Neural progenitor cell (in vitro differentiated cells): ENCODE measurements around the gene UGT2B10. TPM values are rescaled to one million over a fixed set of nuclear protein-coding genes. Genes with fewer than 3 reads are reported as not detected.

Experiments
- DNase-seq: peaks from one replicate; pipeline ENCODE4 v3.0.0-alpha.2; 2016; ENCODE audit warnings: low spot score
- H2AFZ ChIP-seq: fragments of 200-600 bp; sonication (generic); replicated peaks from 2 replicates; pipeline ENCODE4 v1.6.1; 2016; ENCODE audit warnings: antibody characterized with exemption
- H3F3A ChIP-seq: fragments of 200-600 bp; sonication (generic); 2 replicates; pipeline ENCODE4 v1.6.1; 2016; ENCODE audit warnings: antibody characterized with exemption, low read depth
- H3K27ac ChIP-seq: fragments of 200-600 bp; sonication (generic); 2 replicates; pipeline ENCODE4 v1.5.1; 2016; ENCODE audit warnings: mild to moderate bottlenecking
- H3K27me3 ChIP-seq: fragments of 200-600 bp; sonication (generic); 2 replicates; pipeline ENCODE4 v1.6.1; 2016; ENCODE audit warnings: mild to moderate bottlenecking, moderate library complexity
- H3K36me3 ChIP-seq: fragments of 200-600 bp; sonication (generic); 2 replicates; pipeline ENCODE4 v1.5.1; 2016
- H3K4me1 ChIP-seq: fragments of 200-600 bp; sonication (generic); 2 replicates; pipeline ENCODE4 v1.6.1; 2016; ENCODE audit warnings: mixed run types
- H3K4me2 ChIP-seq: fragments of 200-600 bp; sonication (generic); 2 replicates; pipeline ENCODE4 v1.6.1; 2016
- H3K4me3 ChIP-seq: fragments of 200-600 bp; sonication (generic); 2 replicates; pipeline ENCODE4 v1.5.1; 2016
- H3K79me2 ChIP-seq: fragments of 200-600 bp; sonication (generic); 2 replicates; pipeline ENCODE4 v1.6.1; 2016; ENCODE audit warnings: low read depth
- H3K9ac ChIP-seq: fragments of 200-600 bp; sonication (generic); 2 replicates; pipeline ENCODE4 v1.6.1; 2016
- H3K9me3 ChIP-seq: fragments of 200-600 bp; sonication (generic); 2 replicates; pipeline ENCODE4 v1.5.1; 2016; ENCODE audit warnings: low read depth
- H4K20me1 ChIP-seq: fragments of 200-600 bp; sonication (generic); 2 replicates; pipeline ENCODE4 v1.6.1; 2016; ENCODE audit warnings: low read depth
- H3K27ac Mint-ChIP-seq: 3 replicates; pipeline ENCODE4 v1.8.0; 2021; ENCODE audit warnings: mixed read lengths
- H3K27me3 Mint-ChIP-seq: 2 replicates; pipeline ENCODE4 v1.8.0; 2022; ENCODE audit warnings: low read depth, mild to moderate bottlenecking, inconsistent platforms, moderate library complexity, mixed read lengths; ENCODE audit not compliant: insufficient read depth
- H3K36me3 Mint-ChIP-seq: 3 replicates; pipeline ENCODE4 v1.8.0; 2021; ENCODE audit warnings: mixed read lengths
- H3K4me1 Mint-ChIP-seq: 3 replicates; pipeline ENCODE4 v1.8.0; 2021; ENCODE audit warnings: mixed read lengths
- H3K4me3 Mint-ChIP-seq: 3 replicates; pipeline ENCODE4 v1.8.0; 2021; ENCODE audit warnings: mild to moderate bottlenecking, moderate library complexity, mixed read lengths
- H3K9me3 Mint-ChIP-seq: 3 replicates; pipeline ENCODE4 v1.8.0; 2020; ENCODE audit warnings: mixed read lengths
- CTCF ChIP-seq: fragments of 200-600 bp; sonication (generic); IDR thresholded peaks from 2 replicates; pipeline ENCODE4 v1.5.1; 2017; ENCODE audit warnings: antibody characterized with exemption, mild to moderate bottlenecking
- EZH2 ChIP-seq: fragments of 200-600 bp; sonication (generic); IDR thresholded peaks from 2 replicates; pipeline ENCODE4 v1.6.1; 2017; ENCODE audit warnings: antibody characterized with exemption, mild to moderate bottlenecking, moderate library complexity
- EZH2phosphoT487 ChIP-seq: fragments of 200-600 bp; sonication (generic); IDR thresholded peaks from 2 replicates; pipeline ENCODE4 v1.6.1; 2017; ENCODE audit warnings: antibody characterized with exemption
- total RNA-seq: library from RNA; depleted of rRNA; stranded (reverse); fragments of >200 nt; gene quantifications from 2 replicates; pipeline ENCODE4 v1.2.3, GENCODE V29; 2015; ENCODE audit warnings: low replicate concordance

UGT2B10 gene
- total RNA-seq, 1 donor from 2014 or later: not detected

DNA sequence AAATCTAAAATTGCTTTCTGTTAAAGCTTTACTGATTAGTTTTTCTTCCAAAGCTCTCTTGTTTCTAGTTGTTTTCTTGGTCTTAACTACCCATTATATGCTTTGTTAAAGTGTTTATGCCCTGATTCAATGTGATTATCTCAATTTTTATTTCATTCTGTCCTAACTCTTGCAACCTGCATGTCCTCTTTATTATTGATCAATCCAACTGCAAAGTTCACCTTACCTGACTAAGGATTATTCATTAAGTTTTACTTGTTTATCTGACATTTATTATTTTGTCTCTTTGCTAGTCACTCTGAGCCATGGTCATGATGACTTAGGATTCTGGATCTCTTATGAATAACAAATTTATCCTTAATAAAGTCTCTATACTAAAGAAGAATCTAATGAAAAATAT, 15.8 kb downstream of the UGT2B10 start:
- H3K79me2 ChIP-seq: no peaks in the 10 kb centered on the region
- H3K4me1 ChIP-seq: no peaks in the 10 kb centered on the region
- H3K9ac ChIP-seq: no peak overlapping the region
- H3K36me3 ChIP-seq: no peaks in the 10 kb centered on the region
- no peak overlapping the region for H3K4me3 ChIP-seq
- Mint-ChIP-seq H3K36me3 (no peaks in the 10 kb centered on the region), H3K4me1 (no peaks in the 10 kb centered on the region), H3K9me3 (no peaks in the 10 kb centered on the region), H3K27me3 (no peaks in the 10 kb centered on the region), H3K4me3 (no peak overlapping the region), H3K27ac (no peak overlapping the region)
- H2AFZ ChIP-seq: no peak overlapping the region
- no peaks in the 10 kb centered on the region for H3K27me3 ChIP-seq
- no peaks in the 10 kb centered on the region for H3F3A ChIP-seq
- no peaks in the 10 kb centered on the region for H4K20me1 ChIP-seq
- H3K4me2 ChIP-seq: no peak overlapping the region
- no peaks in the 10 kb centered on the region for H3K9me3 ChIP-seq
- TF ChIP-seq EZH2 (no peak), EZH2phosphoT487 (no peak), CTCF (no peak)
- no peak for DNase-seq
- no peak overlapping the region for H3K27ac ChIP-seq

GRCh38 chr4:68850293-68850692, 34.5 kb downstream of the UGT2B10 start:
- H3K36me3 Mint-ChIP-seq: no peaks in the 10 kb centered on the region
- H3K27me3 Mint-ChIP-seq: peaks cover 1% of the 10 kb centered on the region

DNA sequence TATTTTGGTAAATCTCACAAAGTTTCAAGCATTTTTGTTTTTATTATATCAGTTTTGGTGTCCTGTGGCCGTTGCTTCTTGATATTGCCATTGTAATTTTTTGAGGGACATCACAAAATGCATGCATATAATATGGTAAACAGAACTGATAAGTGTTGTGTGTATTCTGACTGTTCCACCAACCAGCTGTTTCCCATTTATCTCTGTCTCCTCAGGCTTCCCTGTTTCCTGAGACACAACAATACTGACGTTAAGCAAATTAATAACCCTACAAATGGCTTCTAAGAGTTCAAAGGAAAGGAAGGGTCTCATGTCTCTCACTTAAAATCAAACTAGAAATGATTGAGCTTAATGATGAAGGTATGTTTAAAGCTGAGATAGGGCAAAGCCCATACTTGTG, 40.0 kb downstream of the UGT2B10 start:
- no peaks in the 10 kb centered on the region for H3K27me3 ChIP-seq
- no peak for TF ChIP-seq EZH2
- TF ChIP-seq CTCF: no peak
- TF ChIP-seq EZH2phosphoT487: no peak
- Mint-ChIP-seq H3K4me3 (no peak overlapping the region), H3K4me1 (no peaks in the 10 kb centered on the region), H3K27ac (no peak overlapping the region), H3K36me3 (no peaks in the 10 kb centered on the region), H3K27me3 (no peaks in the 10 kb centered on the region), H3K9me3 (peaks cover 14% of the 10 kb centered on the region)
- H3K9ac ChIP-seq: no peak overlapping the region
- no peak overlapping the region for H3K27ac ChIP-seq
- no peaks in the 10 kb centered on the region for H3F3A ChIP-seq
- no peaks in the 10 kb centered on the region for H4K20me1 ChIP-seq
- H3K4me1 ChIP-seq: no peaks in the 10 kb centered on the region
- H3K9me3 ChIP-seq: no peaks in the 10 kb centered on the region
- no peak overlapping the region for H3K4me2 ChIP-seq
- no peak for DNase-seq
- H3K36me3 ChIP-seq: no peaks in the 10 kb centered on the region
- H3K4me3 ChIP-seq: no peak overlapping the region
- no peaks in the 10 kb centered on the region for H3K79me2 ChIP-seq
- no peak overlapping the region for H2AFZ ChIP-seq

More at GRCh38 chr4:68850293-68850692, 34.5 kb downstream of the UGT2B10 start:
- H3K4me1 ChIP-seq: no peaks in the 10 kb centered on the region
- H3K4me3 ChIP-seq: no peak overlapping the region
- H3K27ac ChIP-seq: no peak overlapping the region
- Mint-ChIP-seq H3K27ac (no peak overlapping the region), H3K4me1 (no peaks in the 10 kb centered on the region), H3K9me3 (peaks cover 8% of the 10 kb centered on the region), H3K4me3 (no peak overlapping the region)
- no peak overlapping the region for H2AFZ ChIP-seq
- H3K9ac ChIP-seq: no peak overlapping the region
- H3F3A ChIP-seq: no peaks in the 10 kb centered on the region
- no peaks in the 10 kb centered on the region for H4K20me1 ChIP-seq
- H3K36me3 ChIP-seq: no peaks in the 10 kb centered on the region
- TF ChIP-seq CTCF: no peak
- no peak for TF ChIP-seq EZH2phosphoT487
- no peak for TF ChIP-seq EZH2
- no peak for DNase-seq
- H3K9me3 ChIP-seq: no peaks in the 10 kb centered on the region
- H3K27me3 ChIP-seq: no peaks in the 10 kb centered on the region
- H3K79me2 ChIP-seq: no peaks in the 10 kb centered on the region
- no peak overlapping the region for H3K4me2 ChIP-seq

GRCh38 chr4:68858039-68858438, 42.2 kb downstream of the UGT2B10 start:
- Histone ChIP-seq H3K4me1 (no peaks in the 10 kb centered on the region), H3K4me3 (no peak overlapping the region), H2AFZ (no peak overlapping the region), H3K4me2 (no peak overlapping the region), H4K20me1 (no peaks in the 10 kb centered on the region), H3K36me3 (no peaks in the 10 kb centered on the region), H3K79me2 (no peaks in the 10 kb centered on the region), H3K9me3 (no peaks in the 10 kb centered on the region), H3F3A (no peaks in the 10 kb centered on the region), H3K27me3 (no peaks in the 10 kb centered on the region), H3K9ac (no peak overlapping the region), H3K27ac (no peak overlapping the region)
- TF ChIP-seq EZH2phosphoT487 (no peak), CTCF (no peak), EZH2 (no peak)
- no peaks in the 10 kb centered on the region for H3K4me1 Mint-ChIP-seq
- no peaks in the 10 kb centered on the region for H3K36me3 Mint-ChIP-seq
- no peak for DNase-seq
- H3K4me3 Mint-ChIP-seq: no peak overlapping the region
- H3K27ac Mint-ChIP-seq: no peak overlapping the region
- H3K9me3 Mint-ChIP-seq: peaks cover 14% of the 10 kb centered on the region
- H3K27me3 Mint-ChIP-seq: no peaks in the 10 kb centered on the region
